Activated T-cell treated with anti-CD3 and anti-CD28 coated beads for 4 hours (primary cell): Measurements from ENCODE around the gene GAB2.

Source experiments
- DNase-seq: peaks from one replicate; pipeline ENCODE4 v3.0.0-alpha.2; 2020

The GAB2 gene

DNA sequence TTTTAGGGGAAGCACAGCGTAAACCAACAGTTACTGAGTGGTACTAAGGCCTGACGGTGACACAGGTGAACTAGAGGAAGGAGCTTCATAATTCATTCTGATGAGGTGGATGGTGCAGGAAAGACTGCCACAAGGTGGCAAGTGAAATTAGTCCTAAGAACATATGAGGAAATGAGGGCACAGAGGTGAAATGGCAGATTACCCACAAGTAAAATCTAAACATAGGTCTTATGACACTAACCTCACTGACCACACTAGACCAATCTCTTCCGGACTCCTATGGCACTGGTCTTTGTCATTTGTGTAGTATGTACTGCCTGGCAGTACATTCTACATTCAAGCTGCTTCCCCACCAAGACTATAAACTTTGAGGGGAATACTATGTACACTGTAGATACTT, 20.2 kb downstream of the GAB2 start:
- no peak for DNase-seq

GRCh38 chr11:78395597-78395996, 22.0 kb downstream of the GAB2 start:
- DNase-seq, result no peak

GRCh38 chr11:78392854-78393253, 24.8 kb downstream of the GAB2 start:
- no peak for DNase-seq

- no peak for DNase-seq
These were observed 26.2 kb downstream of the GAB2 start for GRCh38 chr11:78391424-78391823.

GRCh38 chr11:78390809-78391208, 26.8 kb downstream of the GAB2 start:
- DNase-seq, result no peak

- DNase-seq, result no peak
These were observed 31.2 kb downstream of the GAB2 start for GRCh38 chr11:78386215-78386941.

- no peak for DNase-seq
These were observed 32.4 kb downstream of the GAB2 start for GRCh38 chr11:78385205-78385604.

DNA sequence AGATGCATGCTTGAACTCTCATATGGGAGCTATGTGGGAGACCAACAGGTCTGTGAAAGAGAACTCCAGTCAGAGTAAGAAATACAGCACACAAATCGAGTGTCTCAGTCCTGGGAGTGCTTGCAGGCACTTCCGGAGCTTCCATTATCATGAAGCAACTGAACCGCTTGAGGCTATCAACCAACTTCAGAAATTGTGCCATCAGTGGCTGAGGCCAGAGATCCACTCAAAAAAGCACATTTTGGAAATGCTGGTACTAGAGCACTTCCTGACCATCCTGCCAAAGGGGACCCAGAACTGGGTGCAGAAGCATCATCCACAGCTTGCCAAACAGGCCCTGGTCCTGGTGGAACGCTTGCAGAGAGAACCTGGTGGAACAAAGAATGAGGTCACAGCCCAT, 33.4 kb downstream of the GAB2 start:
- DNase-seq, result no peak

DNA sequence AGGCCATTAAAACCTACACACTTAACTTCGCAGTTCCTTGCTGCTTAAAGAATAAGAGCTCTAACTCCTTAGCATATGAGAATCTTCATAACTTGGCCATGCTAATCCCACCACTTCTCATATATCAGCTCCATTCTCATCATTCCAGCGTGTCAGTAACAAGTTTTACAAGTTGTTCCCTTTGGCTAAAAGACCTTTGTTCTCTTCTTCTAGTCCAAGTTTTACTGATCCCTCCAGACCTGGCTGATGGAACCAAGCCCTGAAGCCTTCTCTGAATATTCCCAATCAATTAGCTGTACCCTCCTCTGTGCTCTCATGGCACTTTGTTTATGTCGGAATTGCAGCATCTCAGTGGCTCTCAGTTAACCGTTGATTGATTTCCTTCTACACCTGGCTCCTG, 35.8 kb downstream of the GAB2 start:
- DNase-seq, result no peak

DNA sequence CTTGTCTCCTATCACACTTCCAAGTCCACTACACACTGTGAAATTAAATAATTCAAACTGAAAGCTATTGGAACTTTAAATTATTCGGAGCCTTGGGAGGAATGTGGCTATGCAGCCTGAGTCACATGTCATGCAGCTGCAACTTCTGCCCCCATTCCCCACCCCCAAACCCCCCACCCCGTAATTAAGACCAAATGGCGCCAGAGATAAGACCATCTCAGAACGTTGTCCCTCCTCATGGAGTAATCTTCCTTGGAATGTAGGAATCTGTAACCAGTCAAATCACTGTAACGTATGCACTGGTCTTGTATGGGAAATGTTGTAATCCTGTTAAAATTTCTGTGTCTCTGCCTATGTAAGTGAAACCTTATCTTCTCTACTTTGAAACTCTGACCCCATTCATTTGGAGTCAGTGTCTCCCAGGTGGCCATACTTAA, 37.0 kb downstream of the GAB2 start:
- DNase-seq, result no peak

DNA sequence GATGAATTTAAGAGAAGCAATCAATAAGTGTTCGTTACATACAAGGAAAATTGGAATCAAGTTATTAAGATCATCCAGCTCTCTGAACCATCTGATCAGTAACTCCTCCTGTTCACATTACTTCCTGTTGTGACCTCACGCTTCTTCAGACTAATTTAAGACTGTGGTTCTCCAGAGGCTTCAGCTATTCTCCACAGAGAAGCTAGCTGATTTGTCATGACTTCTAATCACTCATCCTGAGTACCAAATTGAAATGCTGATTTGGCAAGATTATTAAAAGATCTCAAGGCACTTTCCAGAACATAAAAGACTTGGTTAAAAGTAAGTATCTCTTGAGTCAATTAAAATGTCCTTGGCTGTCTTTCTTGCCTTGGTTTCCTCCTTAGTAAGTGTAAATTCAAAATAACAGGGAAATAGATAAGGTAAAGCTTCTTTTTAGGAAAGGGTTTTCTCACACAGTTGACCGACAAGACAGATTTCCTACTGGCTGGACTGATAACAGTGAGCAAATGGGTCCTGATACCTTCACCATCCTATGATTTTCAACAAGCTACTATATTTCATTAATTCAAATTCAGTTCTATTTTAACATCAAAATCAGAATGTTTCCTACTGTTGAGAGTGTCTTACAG, 38.5 kb downstream of the GAB2 start:
- DNase-seq, result no peak

GRCh38 chr11:78377625-78378418, 39.8 kb downstream of the GAB2 start:
- no peak for DNase-seq

DNA sequence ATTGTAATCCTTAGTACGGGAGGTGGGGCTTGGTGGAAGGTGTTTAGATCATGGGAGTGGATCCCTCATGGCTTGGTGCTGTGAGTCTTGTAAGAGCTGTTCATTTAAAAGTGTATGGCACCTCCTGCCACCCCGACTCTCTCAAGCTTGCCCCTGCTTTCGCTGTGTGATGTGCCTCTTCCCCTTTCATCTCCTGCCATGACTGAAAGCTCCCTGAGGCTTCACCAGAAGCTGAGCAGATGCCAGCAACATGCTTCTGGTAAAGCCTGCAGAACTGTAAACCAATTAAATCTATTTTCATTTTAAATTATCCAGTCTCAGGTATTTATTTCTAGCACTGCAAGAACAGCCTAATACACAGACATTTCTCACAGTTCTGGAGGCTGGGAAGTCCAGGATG, 40.8 kb downstream of the GAB2 start:
- no peak for DNase-seq

DNA sequence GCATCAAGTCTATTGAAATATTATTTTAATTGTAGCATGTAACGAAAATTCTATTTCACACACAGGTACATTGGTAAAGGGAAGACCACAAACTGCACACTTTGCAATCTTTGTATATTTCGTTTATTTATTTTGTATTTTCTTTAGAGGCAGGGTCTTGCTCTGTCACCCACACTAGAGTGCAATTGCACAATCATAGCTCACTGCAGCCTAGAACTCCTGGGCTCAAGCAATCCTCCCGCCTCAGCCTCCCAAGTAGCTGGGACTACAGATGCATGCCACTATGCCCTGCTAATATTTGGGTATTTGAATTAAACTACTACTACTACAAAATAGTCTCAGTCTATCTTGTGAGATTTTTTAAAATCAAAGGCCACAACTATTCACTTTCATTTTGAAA, 42.7 kb downstream of the GAB2 start:
- DNase-seq, result no peak

DNA sequence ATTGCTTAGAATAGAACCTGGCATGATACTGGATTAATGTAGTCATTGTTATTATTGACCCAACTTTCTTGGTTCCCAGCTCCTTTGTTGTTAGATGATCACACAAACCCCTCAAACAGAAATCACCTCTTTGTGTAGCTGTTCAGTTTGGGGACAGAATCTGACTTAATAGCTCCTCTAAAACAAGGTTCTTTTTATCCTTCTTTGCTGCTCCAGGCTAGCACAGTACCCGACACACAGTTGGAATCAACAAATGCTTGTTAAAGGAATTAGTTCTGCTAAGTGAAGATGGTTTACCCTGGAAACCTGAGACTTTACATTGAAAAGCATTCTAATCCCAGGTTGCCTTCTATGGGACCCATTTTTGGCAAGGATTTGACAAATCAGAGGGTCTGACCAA, 43.9 kb downstream of the GAB2 start:
- DNase-seq, result no peak

- DNase-seq, result no peak
These were observed 45.4 kb downstream of the GAB2 start for GRCh38 chr11:78372114-78372768.

GRCh38 chr11:78371221-78371891, 46.3 kb downstream of the GAB2 start:
- DNase-seq, result no peak

- no peak for DNase-seq
These were observed 47.0 kb downstream of the GAB2 start for GRCh38 chr11:78370406-78371172.

DNA sequence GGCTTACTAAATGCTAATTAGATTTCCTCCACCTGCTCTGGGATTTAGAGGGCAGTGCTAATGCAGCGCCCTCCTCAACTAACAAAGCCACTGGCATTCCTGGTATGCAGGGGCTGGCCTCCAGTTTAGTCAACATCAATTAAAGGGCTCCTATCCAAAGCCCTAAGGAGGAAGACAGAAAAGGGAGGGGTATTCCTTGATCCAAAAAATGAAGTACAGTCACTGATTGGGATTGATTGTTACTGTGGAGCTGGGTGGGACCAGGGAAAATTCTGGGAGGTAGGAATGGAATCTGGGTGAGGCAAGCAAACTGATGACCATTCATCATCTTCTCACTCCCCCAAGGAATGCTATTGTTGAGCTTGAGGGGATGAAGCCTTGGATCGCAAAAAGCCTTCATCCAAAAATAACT, 52.2 kb downstream of the GAB2 start:
- DNase-seq, result no peak

DNA sequence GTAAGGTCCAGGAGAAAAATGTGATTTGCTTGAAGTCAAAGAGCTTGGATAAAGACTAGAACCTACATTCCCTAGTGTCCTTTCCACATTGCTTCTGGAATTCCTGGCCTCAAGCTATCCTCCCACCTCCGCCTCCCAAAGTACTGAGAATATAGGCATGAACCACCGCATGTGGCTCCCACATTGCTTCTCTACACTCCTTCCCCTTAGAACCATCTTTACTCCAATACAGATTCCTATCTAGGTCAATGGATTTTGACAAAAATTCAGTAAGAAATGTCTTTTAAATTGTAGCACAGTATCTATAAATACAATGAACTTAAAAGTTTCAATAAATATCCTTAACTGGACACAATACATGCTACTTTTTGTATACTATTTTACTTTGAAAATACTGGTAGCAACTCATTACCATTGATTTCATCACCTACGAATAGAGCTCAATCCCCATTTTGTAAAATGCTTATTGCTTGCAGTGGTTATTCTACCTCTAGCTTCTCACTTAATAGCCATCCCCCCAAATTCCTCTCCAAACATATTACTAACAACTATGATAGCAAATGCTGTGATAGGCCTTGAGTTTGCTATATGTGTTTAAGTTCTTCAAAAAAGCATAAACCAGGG, 53.4 kb downstream of the GAB2 start:
- DNase-seq, result no peak

- no peak for DNase-seq
These were observed 54.5 kb downstream of the GAB2 start for GRCh38 chr11:78363024-78363619.
